ENCODE data around the gene PICALM.
"Not testable (repeated sequence)": the region's sequence is repeated elsewhere in the genome, so short reads cannot be mapped to it uniquely, and the experiment has no call there.

PICALM gene

DNA sequence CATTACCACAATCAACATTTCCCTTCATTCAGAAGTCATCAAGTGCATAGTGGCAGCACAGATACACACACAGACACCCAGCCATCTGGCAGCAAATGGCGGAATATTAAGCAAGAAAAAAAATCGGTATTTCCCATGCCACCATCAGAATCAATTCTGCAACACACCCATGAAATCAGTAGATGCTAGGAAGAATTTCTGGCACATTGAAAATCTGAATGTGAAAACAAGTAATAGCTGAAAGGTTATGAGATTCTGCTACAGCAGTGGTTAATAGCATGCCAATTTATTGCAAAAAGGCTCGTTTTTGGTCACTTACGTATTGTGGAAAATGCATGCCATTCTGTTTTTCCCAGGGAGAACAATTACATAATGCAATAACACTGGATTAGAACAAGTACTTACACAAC is 91.1 kb downstream of the PICALM start:
- no peak for DNase-seq (ENCODE audit: low read depth in 1 of 2, low spot score in 1 of 2)

DNA sequence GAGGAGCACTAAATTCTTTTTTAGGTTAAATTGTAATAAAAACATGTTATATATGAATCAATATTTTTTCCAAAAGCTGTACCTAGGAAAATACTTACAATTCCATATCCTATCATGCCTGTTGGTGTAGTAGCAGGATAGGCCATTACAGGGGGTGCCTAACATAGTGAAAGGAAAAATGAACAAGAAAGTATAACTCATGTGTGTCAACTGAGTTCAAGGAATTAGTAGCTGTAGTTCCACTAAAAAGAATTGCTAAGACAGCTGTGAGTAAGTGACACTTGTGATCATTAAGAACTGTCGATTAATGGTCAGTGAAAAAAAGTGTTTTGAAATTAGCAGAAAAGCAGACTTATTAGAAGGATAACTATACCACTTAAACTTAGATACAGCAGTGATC is 92.4 kb downstream of the PICALM start:
- no peak for DNase-seq (ENCODE audit: low read depth in 1 of 2, low spot score in 1 of 2)

DNA sequence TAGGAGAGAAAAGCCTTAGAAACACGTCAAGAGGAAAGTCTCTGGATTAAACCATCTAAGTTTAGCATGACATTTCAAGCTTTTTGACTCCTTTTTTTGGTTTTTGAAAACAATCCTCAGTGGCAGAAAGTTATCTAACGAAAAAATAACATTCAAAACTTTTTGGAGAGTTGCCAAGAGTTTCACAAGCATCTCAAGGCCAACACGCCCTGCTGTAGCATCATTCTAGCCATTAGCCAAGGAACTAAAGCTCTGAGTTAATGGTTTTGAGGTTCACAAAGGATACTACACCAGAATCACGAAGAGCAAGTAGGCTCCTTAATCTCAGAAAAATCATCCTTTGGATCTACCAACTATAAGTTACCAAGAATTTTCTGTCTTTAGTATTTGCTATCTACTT is 94.8 kb downstream of the PICALM start:
- no peak for DNase-seq (ENCODE audit: low read depth in 1 of 2, low spot score in 1 of 2)

DNA sequence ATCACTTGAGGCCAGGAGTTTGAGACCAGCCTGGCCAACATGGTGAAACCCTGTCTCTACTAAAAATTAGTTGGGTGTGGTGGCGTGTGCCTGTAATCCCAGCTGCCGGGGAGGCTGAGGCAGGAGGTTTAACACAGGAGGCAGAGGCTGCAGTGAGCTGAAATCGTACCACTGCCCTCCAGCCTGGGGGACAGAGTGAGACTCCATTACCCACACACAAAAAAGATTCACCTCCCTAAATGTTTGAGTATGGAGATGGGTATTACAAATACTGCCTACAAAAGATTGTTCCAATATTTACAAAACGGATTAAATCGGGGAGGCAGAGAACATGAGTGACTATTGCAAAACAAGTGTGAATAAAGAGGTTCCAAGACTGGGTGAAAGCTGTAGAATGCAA is 98.3 kb downstream of the PICALM start:
- DNase-seq (ENCODE audit: low read depth in 1 of 2, low spot score in 1 of 2), result no peak

DNA sequence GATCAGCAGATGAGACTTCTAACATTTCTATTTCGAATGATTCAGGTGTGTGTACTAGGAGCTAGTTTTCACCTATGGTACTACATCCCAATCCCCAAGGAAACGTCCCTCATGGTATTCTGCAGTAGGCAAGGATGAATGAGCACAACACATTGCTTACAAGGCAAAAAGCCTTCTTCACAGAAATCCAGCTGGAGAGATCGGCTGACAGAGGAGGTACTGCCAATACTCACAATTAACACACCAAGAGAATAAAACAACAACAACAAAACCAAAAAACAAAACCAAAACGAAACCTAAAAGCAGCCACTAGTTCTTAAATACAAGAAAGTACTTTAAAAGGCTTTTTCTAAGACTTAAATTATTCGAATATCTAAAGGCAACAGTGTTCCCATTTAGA is 101.4 kb downstream of the PICALM start:
- no peak for DNase-seq (ENCODE audit: low read depth in 1 of 2, low spot score in 1 of 2)

DNA sequence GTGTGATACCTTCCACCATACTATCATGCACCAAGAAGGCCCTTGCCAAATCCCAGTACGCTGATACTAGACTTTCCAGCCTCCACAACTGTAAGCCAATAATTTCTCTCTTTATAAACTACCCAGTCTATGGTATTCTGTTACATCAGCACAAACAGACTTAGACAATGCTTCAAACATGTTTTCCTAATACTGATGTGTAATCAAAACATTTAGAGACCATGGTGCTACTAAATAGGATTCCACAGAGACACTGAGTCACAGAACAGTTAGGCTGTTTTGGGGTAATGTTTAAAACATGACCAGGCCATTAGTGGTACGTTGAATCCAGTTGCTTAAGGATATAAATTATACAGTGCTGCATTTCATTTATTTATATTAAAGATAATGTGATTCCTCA is 103.7 kb downstream of the PICALM start:
- no peak for DNase-seq (ENCODE audit: low read depth in 1 of 2, low spot score in 1 of 2)

DNA sequence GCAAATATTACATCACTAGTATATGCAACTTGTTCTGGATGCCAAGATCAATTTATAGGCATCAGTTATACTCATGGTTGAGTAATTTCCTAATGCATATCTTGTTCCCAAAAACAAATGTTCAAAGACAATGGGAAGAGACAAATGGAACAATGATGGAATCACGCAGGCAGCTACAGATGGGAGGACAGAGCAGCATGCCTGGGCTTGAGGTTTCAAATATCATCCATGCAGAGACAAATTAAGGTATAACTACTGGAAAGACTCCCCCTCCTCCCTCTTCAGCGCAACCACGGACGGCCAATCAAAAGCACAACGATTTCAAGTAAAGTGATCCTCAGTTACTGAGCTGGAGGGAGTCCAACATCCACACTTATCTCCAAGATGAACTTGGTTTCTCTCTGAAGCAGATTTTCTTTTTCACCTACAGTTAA is 106.9 kb downstream of the PICALM start:
- no peak for DNase-seq (ENCODE audit: low read depth in 1 of 2, low spot score in 1 of 2)

DNA sequence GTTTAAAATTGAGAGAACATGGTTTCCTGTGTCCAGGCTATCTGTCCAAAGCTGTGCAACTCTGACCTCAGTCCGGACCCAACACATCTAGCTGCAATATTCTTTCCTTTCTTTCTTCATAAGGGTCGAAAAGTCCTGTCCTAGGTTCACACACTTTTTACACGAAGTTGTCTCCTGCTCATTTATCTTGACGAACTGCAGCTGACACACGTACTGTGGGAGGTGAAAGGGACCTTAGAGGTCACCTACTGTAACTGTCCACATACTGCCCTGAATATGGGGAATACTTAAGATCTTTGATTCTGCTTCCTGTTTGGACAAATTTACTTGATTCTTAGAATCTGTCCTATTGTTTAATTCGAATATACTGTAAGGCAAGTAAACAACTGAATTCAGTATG is 107.8 kb downstream of the PICALM start:
- no peak for DNase-seq (ENCODE audit: low read depth in 1 of 2, low spot score in 1 of 2)

DNA sequence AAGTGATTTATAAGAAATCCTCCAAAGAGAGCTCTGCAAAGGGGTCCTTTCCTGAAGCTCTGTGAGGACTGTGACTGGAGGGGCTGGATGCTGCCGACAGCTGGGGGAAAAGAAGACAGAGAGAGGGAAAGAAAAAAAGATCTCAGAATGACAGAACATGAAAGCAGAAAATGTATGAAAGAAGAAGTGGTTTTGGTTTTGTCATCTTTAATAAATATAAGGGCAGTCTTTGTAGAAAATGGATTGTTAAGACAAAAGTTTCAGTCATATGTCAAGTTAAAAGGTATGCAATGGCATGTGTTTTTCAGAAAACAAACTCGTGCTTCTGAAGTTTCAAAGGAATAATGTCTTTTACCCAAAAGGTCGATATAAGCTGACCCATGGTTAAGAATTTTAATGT is 108.2 kb downstream of the PICALM start:
- DNase-seq (ENCODE audit: low read depth in 1 of 2, low spot score in 1 of 2), result no peak

DNA sequence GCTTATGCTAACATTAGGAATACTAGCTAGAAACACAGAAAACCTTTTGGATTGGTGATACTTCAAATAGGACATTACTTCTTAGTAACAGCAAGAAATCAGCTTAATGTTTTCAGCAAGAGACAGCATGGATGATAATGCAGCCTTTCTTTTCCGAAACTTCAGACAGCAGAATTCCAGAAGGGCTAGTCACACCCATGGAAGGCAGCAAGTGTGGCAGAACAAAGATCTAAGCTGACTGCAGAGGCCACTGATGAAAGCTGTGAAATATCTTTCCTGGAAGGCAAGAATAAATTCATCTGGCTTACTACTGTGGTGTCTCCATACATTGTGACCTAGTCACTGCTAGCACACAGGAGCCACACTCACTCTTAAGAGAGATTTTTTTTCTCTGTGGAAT is 113.4 kb downstream of the PICALM start:
- no peak for DNase-seq (ENCODE audit: low read depth in 1 of 2, low spot score in 1 of 2)

DNA sequence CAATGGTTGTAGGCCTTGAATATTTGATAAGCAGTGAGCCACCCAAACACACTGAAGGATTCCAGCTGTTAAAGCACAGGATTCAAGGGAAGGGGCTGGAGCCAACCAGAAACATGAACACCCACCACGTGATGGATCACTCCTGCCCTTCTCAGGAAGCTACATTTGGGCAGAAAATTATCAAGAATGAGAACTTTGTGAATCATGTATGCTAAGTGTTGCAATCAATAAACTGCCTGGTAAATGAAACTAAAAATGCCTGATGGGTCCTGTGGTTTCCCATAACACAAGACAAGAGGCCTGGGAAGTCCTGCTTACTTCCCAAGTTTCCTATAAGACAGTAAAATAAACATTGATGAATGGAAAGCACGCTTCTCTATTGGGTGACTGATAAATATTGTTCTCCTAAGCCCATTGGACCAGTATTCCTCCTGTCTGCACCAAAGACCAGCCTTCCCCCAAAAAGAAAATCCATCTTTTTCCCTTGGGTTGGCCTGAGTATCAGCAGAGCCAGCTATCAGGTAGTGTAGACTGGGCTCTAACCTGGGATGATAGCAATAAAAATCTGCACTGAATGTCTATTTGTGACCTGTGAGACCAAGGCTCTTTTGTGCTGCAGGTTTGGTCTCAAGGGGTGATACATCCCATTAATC is 115.3 kb downstream of the PICALM start:
- no peak for DNase-seq (ENCODE audit: low read depth in 1 of 2, low spot score in 1 of 2)

DNA sequence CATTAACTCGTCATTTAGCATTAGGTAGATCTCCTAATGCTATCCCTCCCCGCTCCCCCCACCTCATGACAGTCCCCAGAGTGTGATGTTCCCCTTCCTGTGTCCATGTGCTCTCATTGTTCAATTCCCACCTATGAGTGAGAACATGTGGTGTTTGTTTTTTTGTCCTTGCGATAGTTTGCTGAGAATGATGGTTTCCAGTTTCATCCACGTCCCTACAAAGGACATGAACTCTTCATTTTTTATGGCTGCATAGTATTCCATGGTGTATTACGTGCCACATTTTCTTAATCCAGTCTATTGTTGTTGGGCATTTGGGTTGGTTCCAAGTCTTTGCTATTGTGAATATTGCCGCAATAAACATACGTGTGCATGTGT is 116.8 kb downstream of the PICALM start:
- DNase-seq (ENCODE audit: low read depth in 1 of 2, low spot score in 1 of 2), result not testable (repeated sequence)

DNA sequence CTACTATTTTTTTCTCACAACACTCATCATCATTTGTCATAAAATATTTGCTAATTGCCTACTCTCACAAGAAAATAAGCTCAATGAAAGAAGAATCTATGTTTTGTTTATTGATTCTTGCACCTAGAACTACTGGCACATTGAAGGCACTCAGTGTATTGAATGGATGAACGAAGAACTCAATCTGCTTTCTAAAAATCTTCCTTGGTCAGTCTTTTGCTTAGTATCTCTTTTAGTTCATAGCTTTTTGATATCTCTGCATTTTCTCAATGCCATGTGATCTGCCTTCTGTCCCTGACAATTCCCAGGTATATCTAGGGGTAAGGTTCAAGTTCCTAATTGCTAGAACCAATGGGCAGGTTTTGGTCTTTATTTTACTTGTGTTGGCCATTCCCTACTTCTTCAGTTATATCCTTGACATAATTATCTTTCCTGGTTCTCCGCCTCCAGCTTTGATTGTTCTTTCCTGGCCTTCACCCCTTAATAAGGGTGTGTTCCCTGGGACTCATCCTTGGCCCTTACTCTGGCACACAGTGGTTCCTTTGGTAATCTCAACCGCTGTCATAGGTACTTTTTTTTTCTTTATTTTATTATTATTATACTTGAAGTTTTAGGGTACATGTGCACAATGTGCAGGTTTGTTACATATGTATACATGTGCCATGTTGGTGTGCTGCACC is 117.3 kb downstream of the PICALM start:
- DNase-seq (ENCODE audit: low read depth in 1 of 2, low spot score in 1 of 2), result no peak

DNA sequence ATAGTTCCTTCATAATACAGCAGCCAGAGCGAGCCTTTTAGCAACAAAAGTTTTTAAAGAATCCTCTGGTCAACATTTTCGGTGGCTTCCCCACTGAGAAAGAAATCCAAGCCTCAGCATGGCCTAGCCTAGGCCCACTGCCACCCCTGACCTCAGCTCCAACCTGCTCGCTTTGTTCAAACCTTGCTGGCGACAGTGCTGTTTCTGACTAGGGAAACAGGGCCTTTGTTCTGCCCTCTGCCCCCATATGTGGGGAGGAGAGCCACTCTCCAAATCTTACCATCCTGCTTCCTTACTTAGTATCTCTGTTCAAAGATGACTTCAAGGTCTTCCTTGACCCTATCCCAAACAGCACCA is 117.9 kb downstream of the PICALM start:
- no peak for DNase-seq (ENCODE audit: low read depth in 1 of 2, low spot score in 1 of 2)

DNA sequence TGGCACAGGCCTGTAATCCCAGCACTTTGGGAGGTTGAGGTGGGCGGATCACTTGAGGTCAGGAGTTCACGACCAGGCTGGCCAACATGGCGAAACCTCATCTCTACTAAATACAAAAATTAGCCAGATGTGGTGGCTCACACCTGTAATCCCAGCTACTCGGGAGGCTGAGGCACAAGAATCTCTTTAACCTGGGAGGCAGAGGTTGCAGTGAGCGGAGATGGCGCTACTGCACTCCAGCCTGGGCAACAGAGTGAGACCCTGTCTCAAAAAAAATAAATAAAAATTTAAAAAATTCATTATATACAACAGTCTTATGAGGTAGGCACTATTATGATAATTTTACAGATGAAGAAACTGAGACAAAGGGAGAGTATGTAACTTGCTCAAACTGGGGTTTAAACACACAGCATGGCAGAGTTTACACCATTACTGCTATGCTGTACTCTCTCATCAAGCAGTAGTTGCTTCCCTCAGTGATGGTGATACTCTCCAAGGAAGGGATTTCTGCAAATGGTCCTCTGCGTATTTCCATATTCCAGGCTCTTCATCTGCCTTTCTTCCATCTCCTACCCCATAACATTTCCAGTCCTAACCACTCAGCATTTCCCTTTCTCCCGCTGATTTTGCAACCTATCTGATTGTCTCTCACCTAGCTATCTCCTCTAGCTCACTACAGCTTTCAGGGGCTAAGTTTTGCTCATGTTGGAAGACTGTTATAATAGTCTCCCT is 118.4 kb downstream of the PICALM start:
- no peak for DNase-seq (ENCODE audit: low read depth in 1 of 2, low spot score in 1 of 2)

DNA sequence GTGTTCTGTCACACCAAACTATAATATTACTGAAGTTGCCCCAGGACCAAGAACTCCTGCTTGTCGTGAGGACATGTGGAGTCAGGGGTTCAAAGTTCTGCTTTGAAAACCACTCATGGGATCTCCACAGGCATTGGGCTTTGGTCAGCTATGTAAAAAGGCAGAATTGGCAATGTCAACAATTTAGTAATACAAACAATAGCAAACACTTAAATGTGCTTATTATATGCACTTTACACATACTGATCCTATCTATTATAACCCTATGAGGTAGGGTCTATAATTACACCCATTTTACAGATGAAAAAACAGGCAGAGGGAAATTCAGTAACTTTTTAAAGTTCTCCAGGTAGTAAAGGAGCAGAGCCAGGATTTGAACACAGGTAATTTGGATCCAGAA is 119.1 kb downstream of the PICALM start:
- no peak for DNase-seq (ENCODE audit: low read depth in 1 of 2, low spot score in 1 of 2)

DNA sequence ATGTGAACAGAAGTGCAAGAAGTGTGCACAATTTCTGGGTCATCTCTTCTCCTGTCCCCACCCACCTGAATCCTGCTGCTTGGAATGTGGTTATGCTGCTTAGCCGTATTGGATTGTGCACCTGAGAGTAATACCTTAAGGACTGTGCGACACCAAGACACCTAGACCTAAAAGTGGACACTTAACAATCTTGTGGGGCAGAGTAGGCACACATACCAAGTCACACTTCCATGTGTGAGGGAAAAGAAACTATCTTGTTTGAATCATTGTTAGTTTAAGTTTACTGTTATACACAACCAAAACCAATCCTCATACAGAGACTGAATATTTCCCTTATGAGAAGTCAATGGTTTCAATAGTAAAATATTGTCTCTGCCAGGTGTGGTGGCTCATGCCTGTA is 120.0 kb downstream of the PICALM start:
- DNase-seq (ENCODE audit: low read depth in 1 of 2, low spot score in 1 of 2), result no peak

DNA sequence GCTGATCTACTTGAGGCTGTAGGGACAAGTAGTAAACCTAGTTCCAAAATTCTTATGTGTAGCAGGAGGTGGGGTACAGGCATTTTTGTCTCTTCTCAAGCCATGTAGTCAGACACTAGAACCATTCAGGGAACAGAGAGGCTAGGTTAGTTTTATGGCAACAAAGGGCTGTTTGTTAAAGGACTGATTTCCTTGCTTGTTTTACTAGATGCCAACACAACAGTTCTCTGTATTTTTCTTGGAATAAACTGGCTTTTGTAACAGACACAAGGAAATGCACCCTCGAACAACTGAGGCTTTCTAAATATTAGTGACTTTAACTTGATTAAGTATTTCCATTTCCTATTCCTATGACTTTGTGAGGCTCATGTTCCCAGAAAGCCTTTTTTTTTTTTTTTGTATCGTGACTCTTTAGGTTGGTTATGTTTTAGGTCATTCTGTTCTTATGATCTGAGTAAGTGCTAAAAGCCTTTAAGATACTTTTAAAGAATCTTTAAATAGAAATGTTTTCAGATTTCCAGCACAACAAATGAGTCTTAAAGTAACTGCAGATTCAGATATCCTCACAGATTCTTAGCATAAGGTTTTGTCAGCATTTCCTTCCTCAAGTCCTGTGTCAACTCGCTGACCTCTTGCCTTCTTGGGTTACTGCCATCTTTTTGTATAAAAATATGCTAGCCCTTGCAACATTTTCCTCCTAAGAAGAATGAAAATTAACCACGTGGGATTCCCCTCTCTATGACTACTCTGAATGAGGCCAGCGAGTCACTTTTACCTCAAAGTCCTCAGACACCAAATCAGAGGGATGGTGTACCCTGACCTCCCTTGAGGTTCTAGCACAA is 121.2 kb downstream of the PICALM start:
- no peak for DNase-seq (ENCODE audit: low read depth in 1 of 2, low spot score in 1 of 2)

DNA sequence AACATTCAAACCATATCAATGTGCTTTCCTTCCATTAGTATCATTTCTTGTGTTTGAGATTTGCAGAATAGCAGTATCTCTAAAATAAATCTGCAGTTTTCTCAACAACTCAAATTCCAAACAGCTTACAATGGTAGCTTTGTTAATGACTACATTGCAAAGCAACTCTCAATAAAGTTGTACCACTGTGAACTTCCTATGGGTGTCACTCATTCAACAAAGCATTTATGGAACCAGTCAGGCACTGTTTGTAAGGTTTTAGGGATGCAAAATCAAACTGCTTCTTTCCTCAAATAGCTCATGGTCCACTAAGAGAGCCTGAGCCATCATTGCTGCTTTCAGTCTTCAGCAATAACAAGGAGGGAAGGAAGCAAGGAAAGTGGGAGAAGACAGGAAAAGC is 122.7 kb downstream of the PICALM start:
- no peak for DNase-seq (ENCODE audit: low read depth in 1 of 2, low spot score in 1 of 2)

DNA sequence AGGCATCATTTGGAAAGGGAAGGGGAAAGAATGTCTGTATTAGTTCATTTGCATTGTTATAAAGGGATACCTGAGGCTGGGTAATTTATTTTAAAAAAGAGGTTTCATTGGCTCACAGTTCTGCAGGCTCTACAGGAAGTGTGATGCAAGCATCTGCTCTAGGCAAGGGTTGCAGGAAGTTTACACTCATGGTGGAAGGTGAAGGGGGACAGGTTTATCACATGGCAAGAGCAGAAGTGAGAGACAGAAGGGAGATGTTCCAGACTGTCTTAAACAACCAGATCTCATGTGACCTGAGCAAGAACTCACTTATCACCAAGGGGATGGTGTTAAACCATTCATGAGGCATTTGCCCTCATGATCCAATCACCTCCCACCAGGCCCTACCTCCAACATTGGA is 123.1 kb downstream of the PICALM start:
- DNase-seq (ENCODE audit: low read depth in 1 of 2, low spot score in 1 of 2), result no peak

DNA sequence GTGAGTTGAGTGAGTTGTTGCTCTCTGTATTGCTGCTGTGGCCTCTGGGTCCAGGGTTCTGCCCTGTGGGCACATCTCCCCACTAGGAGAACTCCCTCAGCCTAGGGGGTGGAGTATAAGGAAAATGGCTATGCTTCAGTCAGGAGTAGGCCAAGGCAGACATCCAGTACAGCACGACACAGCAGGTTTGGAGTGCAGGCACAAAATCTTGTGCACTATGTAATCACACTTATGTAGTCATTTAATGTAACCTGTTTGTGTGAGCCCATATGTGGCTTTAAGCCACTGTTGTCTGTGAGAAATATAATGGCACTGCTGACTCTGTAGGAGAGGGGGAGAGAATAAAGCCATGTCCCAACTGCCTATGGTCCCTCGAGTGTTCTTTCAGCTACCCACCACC is 123.6 kb downstream of the PICALM start:
- DNase-seq (ENCODE audit: low read depth in 1 of 2, low spot score in 1 of 2), result no peak

Data from stimulated activated CD4-positive, alpha-beta T cell treated with anti-CD3 and anti-CD28 coated beads, Interleukin-15, amount 100 ng/mL, for 1 hour (primary cell).